GM18907 (cell line): ENCODE measurements around the gene CHIA.

ENCODE experiments used
- ATAC-seq: cut with Tn5 transposase; IDR thresholded peaks from one replicate; pipeline ENCODE4 v1.9.1; 2021; ENCODE audit warnings: mild to moderate bottlenecking, moderate library complexity; ENCODE audit not compliant: unreplicated experiment

CHIA gene

DNA sequence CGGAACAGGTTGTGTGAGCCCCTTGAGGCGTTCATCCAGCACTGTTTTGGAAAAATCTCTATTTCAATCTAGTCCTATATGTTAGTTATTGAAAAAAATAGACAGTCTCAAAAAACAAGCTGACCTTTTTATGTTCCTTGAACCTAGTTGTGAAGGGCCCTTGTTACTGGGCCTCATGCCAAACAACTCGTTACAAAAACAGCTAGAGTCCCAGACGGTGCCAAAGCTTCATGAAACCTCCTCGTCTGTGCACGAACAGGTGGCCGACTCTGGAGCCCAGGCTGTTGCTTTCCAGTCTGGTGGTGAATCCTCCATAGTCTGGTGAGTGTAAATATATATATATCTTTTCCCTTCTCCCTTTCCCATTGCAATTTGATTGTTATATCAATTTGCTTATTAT lies at the start of gene CHIA:
CHIA (plus strand) TSS at position 222 of the 400 bp plus-strand sequence. CDS start 19,617 bp downstream, outside the sequence.
- no peak for ATAC-seq

DNA sequence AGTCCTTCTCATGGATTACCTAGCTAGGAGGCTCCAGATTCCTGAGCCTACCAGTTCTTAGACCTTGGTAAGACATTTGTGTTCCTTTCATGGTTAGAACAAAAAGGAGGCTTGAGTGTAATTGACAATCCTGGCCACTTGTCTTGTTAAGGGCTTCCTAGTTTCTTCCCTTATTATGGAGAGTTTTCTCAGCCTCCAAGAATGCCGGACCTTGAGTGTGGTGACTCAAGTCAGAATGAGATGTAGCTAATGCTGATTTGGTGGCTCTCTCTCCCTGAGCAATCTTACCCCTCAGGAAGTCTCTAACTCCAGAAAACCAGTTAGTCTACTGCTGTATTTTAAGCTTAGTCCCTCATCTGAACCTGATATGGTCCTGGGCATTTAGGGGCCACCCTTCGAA lies 48.9 kb upstream of the CHIA start:
- ATAC-seq, result no peak

- no peak for ATAC-seq
Observed at GRCh38 chr1:111242805-111243523, 47.7 kb upstream of the CHIA start.

- ATAC-seq, result no peak
Observed at GRCh38 chr1:111247125-111247838, 43.4 kb upstream of the CHIA start.

GRCh38 chr1:111249960-111250359 lies 40.7 kb upstream of the CHIA start:
- ATAC-seq, result no peak

- no peak for ATAC-seq
Observed at GRCh38 chr1:111251570-111251969, 39.1 kb upstream of the CHIA start.

DNA sequence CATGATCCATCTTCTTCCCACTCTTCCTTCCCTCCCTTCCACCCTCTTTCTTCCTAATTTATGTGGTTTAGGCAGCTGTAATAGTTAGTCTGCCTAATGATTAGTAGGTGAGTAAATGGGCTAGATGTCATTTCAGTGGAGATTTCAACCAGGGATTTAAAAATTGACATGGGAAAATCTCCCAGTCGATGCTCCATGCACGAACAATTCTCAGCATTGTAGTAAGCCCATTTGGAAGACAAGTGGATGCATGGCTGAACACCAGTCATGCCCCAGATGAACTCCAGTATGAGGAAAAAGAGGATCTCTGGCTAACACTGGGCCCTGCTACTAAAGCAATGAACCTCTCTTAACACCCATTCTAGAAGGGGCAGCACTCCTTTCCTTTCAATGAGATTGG lies 37.9 kb upstream of the CHIA start:
- ATAC-seq, result no peak

DNA sequence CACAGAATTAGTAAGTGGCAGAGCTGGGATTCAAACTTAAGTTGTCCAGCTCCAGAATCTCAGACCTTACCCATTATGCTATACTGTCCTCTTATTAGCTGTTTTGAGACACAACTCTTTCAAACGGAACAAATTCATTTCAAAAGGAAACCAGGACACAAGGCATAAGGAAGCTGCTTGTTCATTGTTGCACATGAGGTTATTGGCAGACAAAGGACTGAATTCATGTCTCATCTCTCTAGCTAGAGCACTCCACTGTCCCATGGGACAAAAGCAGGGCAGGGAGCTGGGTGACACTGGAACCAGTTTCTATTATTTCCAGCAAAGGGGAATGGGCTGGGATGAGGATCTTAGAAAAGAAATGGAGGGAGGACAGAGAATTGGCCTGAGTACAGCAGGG lies 36.8 kb upstream of the CHIA start:
- no peak for ATAC-seq

GRCh38 chr1:111256988-111257658 lies 33.5 kb upstream of the CHIA start:
- ATAC-seq, result no peak

GRCh38 chr1:111267801-111268508 lies 22.7 kb upstream of the CHIA start:
- ATAC-seq, result no peak

GRCh38 chr1:111269825-111270406 lies 20.7 kb upstream of the CHIA start:
- no peak for ATAC-seq

DNA sequence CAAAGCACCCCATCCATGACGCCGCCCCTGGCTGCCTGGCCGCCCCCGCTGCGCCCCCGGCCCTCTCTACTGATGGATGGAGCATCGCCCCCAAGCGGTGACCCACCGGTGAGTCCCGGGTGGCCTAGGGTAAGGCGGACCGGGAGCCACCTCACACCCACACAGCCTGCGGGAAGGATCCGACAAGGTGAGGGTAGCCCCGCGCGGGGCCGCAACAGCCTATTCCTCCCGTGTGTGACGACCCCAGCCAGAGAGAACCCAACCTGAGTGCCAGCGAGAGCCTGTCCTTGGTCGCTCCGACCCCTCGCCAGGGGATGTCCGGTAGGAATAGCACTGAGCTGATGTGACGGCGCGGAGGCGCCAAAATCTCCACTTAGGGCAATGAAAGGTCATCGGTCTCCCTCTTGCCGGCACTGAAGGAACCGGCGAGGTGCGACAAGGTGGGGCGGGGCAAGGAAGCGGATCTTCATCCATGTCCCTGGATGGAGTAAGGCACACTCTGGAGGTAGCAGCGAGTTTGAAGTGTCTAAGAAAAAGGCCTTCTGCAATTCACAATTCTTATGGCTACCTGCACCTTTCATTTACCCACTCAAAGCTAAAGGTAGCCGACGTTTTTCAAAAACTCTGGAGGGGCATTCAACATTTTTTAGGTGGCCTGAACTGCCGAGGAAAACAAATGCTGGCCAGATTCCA lies 19.7 kb upstream of the CHIA start:
- ATAC-seq, result no peak

DNA sequence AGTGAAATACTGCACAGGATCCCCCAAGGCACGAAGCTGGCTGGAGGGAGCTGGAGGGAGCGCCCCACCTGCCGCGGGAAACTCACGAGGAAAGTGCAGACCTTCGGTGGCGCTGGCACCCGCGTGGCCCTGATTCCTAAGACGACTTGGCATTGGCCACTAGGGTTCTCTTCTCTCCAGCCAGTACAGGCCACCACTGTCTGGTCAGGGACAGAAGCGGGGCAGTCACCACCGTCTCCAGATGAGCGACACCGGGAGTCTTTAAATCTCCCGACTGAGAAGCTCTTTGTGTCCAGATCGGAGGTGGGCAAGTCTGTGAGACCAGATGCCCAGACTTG lies 19.2 kb upstream of the CHIA start:
- no peak for ATAC-seq

DNA sequence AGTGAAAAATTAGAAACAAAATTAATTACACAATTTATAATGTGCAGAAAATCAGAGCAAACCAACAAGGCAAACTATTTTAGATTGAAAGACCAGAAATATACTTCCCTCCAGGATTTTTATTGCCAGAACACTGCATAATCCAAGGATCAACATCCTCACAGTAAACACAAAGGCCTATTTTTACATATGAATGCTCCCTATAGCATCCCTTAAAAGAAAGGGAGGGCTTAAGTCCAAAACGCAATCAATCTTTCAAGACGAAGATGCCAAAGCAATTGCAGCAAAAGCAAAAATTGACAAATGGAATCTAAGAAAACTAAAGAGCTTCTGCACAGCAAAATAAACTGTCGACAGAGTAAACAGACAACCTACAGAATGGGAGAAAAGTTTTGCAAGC lies 18.6 kb upstream of the CHIA start:
- ATAC-seq, result no peak

DNA sequence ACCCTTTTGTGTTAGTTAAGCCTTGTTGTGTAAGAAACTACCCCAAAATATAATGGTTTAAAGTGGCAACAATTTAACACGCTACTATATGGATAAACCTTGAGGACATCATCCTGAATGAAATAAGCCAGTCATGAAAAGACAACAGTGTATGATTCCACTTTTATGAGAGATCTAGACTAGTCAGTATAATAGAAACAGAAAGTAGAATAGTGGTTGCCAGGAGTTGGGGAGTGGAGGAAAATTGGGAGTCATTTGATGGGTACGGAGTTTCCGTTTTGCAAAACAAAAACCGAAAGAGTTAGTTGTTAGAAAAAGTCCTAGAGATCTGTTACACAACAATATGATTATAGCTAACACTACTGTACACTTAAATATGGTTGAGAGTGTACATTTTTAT lies 16.0 kb upstream of the CHIA start:
- ATAC-seq, result no peak

DNA sequence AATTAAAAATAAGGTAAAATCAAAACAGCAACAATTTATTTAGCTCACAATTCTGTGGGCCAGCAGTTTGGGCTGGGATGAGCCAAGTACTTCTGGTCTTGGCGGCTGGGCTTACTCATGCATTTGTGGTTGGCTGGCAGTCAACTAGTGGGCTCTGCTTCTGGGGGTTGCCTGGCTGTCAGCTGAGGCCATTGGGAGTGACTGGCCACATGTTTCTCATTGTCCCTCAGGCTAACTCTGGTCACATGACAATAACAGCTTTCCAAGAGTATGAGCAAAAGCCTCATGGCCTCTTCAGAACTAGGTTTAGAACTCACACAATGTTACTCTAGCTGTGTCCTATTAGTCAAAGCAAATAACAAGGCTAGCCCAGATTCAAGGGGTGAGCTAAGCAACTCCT lies 15.6 kb upstream of the CHIA start:
- no peak for ATAC-seq

DNA sequence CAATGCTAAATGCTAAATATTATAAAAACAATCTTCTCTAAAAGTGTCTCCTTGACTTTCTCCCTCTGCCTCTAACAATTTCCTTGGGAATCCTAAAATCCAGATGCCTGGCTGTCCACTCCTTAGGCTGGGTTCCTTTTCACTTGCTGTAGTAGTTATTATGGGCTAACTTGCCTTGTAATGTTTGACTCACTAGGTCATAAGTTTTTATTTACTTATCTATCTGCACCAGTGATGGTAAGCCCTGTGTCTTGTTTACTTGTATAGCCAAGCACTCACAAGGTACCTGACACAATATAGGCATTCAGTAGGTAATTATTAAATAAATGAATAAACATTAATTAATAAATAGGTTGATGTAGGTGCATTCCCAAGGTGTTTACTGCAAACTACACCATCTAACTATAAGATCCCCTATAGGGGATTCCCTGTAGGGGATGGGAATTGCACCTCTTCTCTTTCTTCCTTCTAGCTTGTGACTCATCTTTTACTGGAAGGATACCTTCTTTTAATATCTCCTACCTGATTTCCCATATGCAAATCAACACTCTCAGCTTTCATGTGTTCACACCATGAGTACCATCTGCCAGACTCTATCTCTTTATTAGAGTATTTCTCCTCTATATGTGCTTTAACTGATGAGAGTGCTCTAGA lies 14.7 kb upstream of the CHIA start:
- ATAC-seq, result no peak

- ATAC-seq, result no peak
Observed at GRCh38 chr1:111279144-111279543, 11.5 kb upstream of the CHIA start.

DNA sequence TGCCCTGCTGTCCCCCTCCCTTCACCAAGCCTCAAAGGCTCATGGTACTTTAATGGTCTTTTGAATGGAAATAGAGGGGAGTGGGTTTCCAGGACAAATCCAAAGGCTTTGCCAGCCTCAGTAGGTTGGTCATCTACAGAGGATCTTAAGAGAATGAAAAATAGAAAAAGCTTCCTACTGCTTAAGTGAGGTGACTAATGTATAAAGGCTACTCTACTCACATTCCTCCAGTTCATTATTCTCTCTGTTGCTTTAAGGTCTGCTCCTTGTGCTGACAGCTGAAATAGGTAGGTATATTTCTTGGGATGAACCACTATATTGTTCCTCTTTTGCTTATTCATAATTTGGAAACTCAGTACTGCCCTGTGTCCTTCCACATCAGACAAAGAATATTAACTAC lies 10.4 kb upstream of the CHIA start:
- ATAC-seq, result no peak

DNA sequence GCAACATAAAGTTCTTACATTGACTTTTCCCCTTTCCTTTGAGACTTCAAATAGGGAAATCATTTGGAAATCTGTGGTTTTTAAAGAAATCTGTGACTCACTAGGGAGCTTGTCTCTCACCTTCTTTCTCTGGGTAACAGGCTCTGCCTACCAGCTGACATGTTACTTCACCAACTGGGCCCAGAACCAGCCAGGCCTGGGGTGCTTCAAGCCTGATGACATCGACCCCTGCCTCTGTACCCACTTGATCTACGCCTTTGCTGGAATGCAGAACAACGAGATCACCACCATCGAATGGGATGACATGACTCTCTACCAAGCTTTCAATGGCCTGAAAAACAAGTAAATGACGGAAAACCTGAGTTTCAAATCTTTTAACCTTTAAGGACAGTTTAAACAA lies 9.2 kb upstream of the CHIA start:
- no peak for ATAC-seq
